Adrenal gland (tissue), 12 donors: ENCODE measurements around the gene HEXB. TPM values are rescaled to one million over a fixed set of nuclear protein-coding genes. Genes with fewer than 3 reads are reported as not detected.
A peak's percentile ranks its signal among the peaks of the same experiment; 100 is the strongest.

ENCODE experiments used
- DNase-seq, 7 donors: peaks; one replicate each; pipeline ENCODE4 v3.0.0-alpha.2; 2019 to 2020
- H3K27ac ChIP-seq, 5 donors: fragments of 200-600 bp; sonication (generic) in 4 of 5; 1 replicate in 3 of 5; 2 replicates in 2 of 5; pipeline versions ENCODE4 v1.5.1 to v1.8.0; 2016 to 2020; ENCODE audit warnings: mild to moderate bottlenecking in 1 of 5
- H3K27me3 ChIP-seq: fragments of 200-600 bp; 2 replicates; pipeline ENCODE4 v1.8.0; 2021
- H3K36me3 ChIP-seq, 2 donors: fragments of 200-600 bp; replicated peaks in 1 of 2; 1 replicate in 1 of 2; 2 replicates in 1 of 2; pipeline versions ENCODE4 v1.5.1 to v1.8.0; 2018 to 2022
- H3K4me1 ChIP-seq, 2 donors: fragments of 200-600 bp; replicated peaks in 1 of 2; 1 replicate in 1 of 2; 2 replicates in 1 of 2; pipeline versions ENCODE4 v1.5.1 to v1.8.0; 2018 to 2021
- H3K4me3 ChIP-seq, 4 donors: fragments of 200-600 bp; sonication (generic) in 3 of 4; one replicate each; pipeline ENCODE4 v1.5.1; 2016 to 2018
- H3K9me3 ChIP-seq, 3 donors: fragments of 200-600 bp; sonication (generic) in 1 of 3; replicated peaks in 1 of 3; 1 replicate in 2 of 3; 2 replicates in 1 of 3; pipeline versions ENCODE4 v1.5.1 to v1.8.0; 2016 to 2021
- CTCF ChIP-seq, 6 experiments: fragments of 450-650 bp in 4 of 6; fragments of 200-600 bp in 2 of 6; sonication (generic) in 1 of 6; IDR thresholded peaks; 1 replicate in 5 of 6; 2 replicates in 1 of 6; pipeline versions ENCODE4 v1.5.1 to v1.8.0; 2016 to 2021; ENCODE audit warnings: antibody characterized with exemption in 6 of 6, mild to moderate bottlenecking in 2 of 6, moderate library complexity in 1 of 6
- POLR2A ChIP-seq, 2 donors: fragments of 450-650 bp; IDR thresholded peaks; one replicate each; pipeline ENCODE4 v1.6.1; 2017; ENCODE audit warnings: antibody characterized with exemption in 2 of 2, mild to moderate bottlenecking in 2 of 2, moderate library complexity in 1 of 2
- WGBS, 4 donors: extraction: QIAGEN DNeasy Blood & Tissue Kit in 2 of 4; methylation state at CpG; one replicate each; pipeline versions ENCODE4 v1.1.5 to v1.1.7; 2013 to 2017; 5-methylcytosine and 5-hydroxymethylcytosine counted together
- intact Hi-C, 2 donors: fragments of 100-400 bp; cut with DNase I; formaldehyde crosslinking; loops; one replicate each; pipeline versions ENCODE4 v1.14.1 to v1.15.0; 2022 to 2023
- polyA plus RNA-seq, 3 donors: library from polyadenylated mRNA; stranded (reverse); fragments of 200-250 nt in 2 of 3; fragments of 350-450 nt in 1 of 3; fragmentation: Illumina TruSeq in 1 of 3; extraction: RNeasy Lipid Tissue Mini Kit (QIAGEN cat#74804) in 1 of 3; gene quantifications; one replicate each; pipeline ENCODE4 v1.2.3, GENCODE V29; 2013 to 2014
- total RNA-seq, 9 donors: library from RNA; depleted of rRNA in 4 of 9; stranded (reverse); fragments of >200 nt in 4 of 9; fragments of 120-200 nt in 1 of 9; fragmentation: NEBNext Ultra II Directional in 1 of 9; extraction: Animal tissue kit (Norgen Biotek cat#: 25700) in 1 of 9; gene quantifications; one replicate each; pipeline versions ENCODE4 v1.1.0 to v1.2.4, GENCODE V29; 2013 to 2023
- donor health status: healthy with polysubstance abuse.
- donor health status: Bipolar disorder and iron deficiency.
- donor health status: DM: yes; HTN: yes; CAD: no.
- donor health status: DM: no; HTN: no; CAD: no.
- donor health status: DM: no; HTN: no; CAD: no.
- donor health status: DM: yes; HTN: yes; CAD: no.

HEXB gene
- total and polyA plus RNA-seq, 12 donors: 92.0 to 216 (median 128) TPM

GRCh38 chr5:74640954-74641734 is 43.9 kb upstream of the HEXB start:
- peak; percentile 52 to 78 (median 61) for DNase-seq
- no peaks in the 10 kb centered on the region for H3K9me3 ChIP-seq
- no peaks in the 10 kb centered on the region for H3K27me3 ChIP-seq
- intact Hi-C loops: loop anchor here (5.0 to 10.0 kb wide), 4 partner anchors 604 to 739 kb away; no protein-coding TSS in a partner anchor
- H3K4me3 ChIP-seq: peak overlapping the region; percentile 23 to 76 (median 50)
- H3K36me3 ChIP-seq: no peaks in the 10 kb centered on the region
- TF ChIP-seq POLR2A (IDR thresholded peaks at IDR 0.05): no peak
- no peak for TF ChIP-seq CTCF (IDR thresholded peaks at IDR 0.05)
- peaks cover 3 to 29% of the 10 kb centered on the region in 2 donors for H3K4me1 ChIP-seq
- H3K27ac ChIP-seq: peak overlapping the region in 4 of 5 donors; percentile 58 to 91 (median 74)
- WGBS, 4 donors: 0 to 1% (median 0%) methylated on average over 32 to 47 of the region's 47 CpGs

GRCh38 chr5:74641735-74642542 is 43.1 kb upstream of the HEXB start:
- H3K4me3 ChIP-seq: peak overlapping the region in 2 of 4 donors; percentile 67 to 76
- intact Hi-C loops: loop anchor here (5.0 to 10.0 kb wide), 4 partner anchors 605 to 740 kb away; no protein-coding TSS in a partner anchor
- H3K27ac ChIP-seq: peak overlapping the region in 2 of 5 donors; percentile 81 to 91
- H3K27me3 ChIP-seq: no peaks in the 10 kb centered on the region
- no peaks in the 10 kb centered on the region for H3K36me3 ChIP-seq
- peak; percentile 40 to 66 (median 43) for DNase-seq
- TF ChIP-seq CTCF (IDR thresholded peaks at IDR 0.05) (peak; percentile 13 to 60 (median 52)), POLR2A (IDR thresholded peaks at IDR 0.05) (no peak)
- whole genome bisulfite sequencing, 4 donors: 4 to 5% (median 5%) methylated on average over 20 to 28 of the region's 28 CpGs
- H3K9me3 ChIP-seq: no peaks in the 10 kb centered on the region
- peaks cover 3 to 29% of the 10 kb centered on the region in 2 donors for H3K4me1 ChIP-seq

GRCh38 chr5:74642543-74642863 is 42.5 kb upstream of the HEXB start:
- no peaks in the 10 kb centered on the region for H3K9me3 ChIP-seq
- peak overlapping the region in 2 of 5 donors; percentile 24 to 63 for H3K27ac ChIP-seq
- no peaks in the 10 kb centered on the region for H3K36me3 ChIP-seq
- peaks cover 3 to 29% of the 10 kb centered on the region in 2 donors for H3K4me1 ChIP-seq
- 70 to 79% (median 74%) methylated on average over 6 of the region's 6 CpGs for WGBS, 4 donors
- TF ChIP-seq CTCF (IDR thresholded peaks at IDR 0.05): no peak
- TF ChIP-seq POLR2A (IDR thresholded peaks at IDR 0.05): no peak
- no peak for DNase-seq
- intact Hi-C loops: loop anchor here (5.0 to 10.0 kb wide), 4 partner anchors 605 to 740 kb away; no protein-coding TSS in a partner anchor
- no peaks in the 10 kb centered on the region for H3K27me3 ChIP-seq
- H3K4me3 ChIP-seq: peak overlapping the region in 1 of 4 donors; percentile 76

- Histone ChIP-seq H3K4me3 (no peak overlapping the region), H3K9me3 (no peaks in the 10 kb centered on the region), H3K4me1 (peaks cover 3 to 29% of the 10 kb centered on the region in 2 donors), H3K36me3 (no peaks in the 10 kb centered on the region), H3K27me3 (no peaks in the 10 kb centered on the region), H3K27ac (peak overlapping the region in 2 of 5 donors; percentile 45 to 63)
- 43 to 51% (median 50%) methylated on average over 4 of the region's 4 CpGs for WGBS, 4 donors
- TF ChIP-seq CTCF (IDR thresholded peaks at IDR 0.05): no peak
- TF ChIP-seq POLR2A (IDR thresholded peaks at IDR 0.05): no peak
- intact Hi-C loops: loop anchor here (5.0 to 10.0 kb wide), 4 partner anchors 606 to 741 kb away; no protein-coding TSS in a partner anchor
- DNase-seq: peak in 5 of 7 donors; percentile 29 to 68 (median 46)
Measured at GRCh38 chr5:74643111-74643562, 41.9 kb upstream of the HEXB start.
